ENCODE data around the gene CRYGC. TPM values are rescaled to one million over a fixed set of nuclear protein-coding genes. Genes with fewer than 3 reads are reported as not detected.
"Not testable (repeated sequence)": the region's sequence is repeated elsewhere in the genome, so short reads cannot be mapped to it uniquely, and the experiment has no call there.

CRYGC gene
- total RNA-seq, 1 experiment from 2014 or later: not detected

DNA sequence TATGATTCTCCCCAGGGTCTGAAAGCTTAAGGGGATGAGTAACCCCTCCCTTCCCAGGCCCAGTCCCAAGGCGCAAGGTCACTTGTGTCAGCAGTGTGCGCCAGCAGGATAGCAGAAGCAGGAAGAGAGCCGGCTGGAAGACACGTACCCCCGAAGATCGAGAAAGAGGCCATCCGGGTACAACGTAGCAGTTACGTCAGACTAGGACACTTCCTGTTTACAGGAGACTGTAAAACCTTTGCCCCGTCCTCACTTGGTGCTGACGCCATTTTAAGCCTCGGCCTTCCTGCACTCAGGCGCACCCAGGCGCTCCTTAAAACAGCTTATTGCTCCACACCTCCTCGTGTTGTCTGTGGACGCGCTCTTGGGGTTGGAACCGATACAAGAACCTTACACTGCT is 9.8 kb upstream of the CRYGC start:
- no peaks in the 10 kb centered on the region for H3K9me2 ChIP-seq (ENCODE audit: insufficient read depth)
- H4K20me1 ChIP-seq (ENCODE audit: insufficient read depth): no peaks in the 10 kb centered on the region
- no peaks in the 10 kb centered on the region for H3F3A ChIP-seq (ENCODE audit: insufficient read depth, low read depth)
- intact Hi-C loops (cut with micrococcal nuclease; ENCODE audit: unreplicated experiment): no loop called here
- H3K4me3 ChIP-seq: no peak overlapping the region
- no peaks in the 10 kb centered on the region for H3K9me3 ChIP-seq (ENCODE audit: insufficient read depth, low read depth)
- H3K36me3 ChIP-seq (ENCODE audit: low read depth): no peaks in the 10 kb centered on the region
- TF ChIP-seq, protein P1, sequence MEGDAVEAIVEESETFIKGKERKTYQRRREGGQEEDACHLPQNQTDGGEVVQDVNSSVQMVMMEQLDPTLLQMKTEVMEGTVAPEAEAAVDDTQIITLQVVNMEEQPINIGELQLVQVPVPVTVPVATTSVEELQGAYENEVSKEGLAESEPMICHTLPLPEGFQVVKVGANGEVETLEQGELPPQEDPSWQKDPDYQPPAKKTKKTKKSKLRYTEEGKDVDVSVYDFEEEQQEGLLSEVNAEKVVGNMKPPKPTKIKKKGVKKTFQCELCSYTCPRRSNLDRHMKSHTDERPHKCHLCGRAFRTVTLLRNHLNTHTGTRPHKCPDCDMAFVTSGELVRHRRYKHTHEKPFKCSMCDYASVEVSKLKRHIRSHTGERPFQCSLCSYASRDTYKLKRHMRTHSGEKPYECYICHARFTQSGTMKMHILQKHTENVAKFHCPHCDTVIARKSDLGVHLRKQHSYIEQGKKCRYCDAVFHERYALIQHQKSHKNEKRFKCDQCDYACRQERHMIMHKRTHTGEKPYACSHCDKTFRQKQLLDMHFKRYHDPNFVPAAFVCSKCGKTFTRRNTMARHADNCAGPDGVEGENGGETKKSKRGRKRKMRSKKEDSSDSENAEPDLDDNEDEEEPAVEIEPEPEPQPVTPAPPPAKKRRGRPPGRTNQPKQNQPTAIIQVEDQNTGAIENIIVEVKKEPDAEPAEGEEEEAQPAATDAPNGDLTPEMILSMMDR (conservative IDR thresholded peaks at IDR 0.05): no peak
- TF ChIP-seq EZH2 (IDR thresholded peaks at IDR 0.05; ENCODE audit: low read depth): no peak
- H2AFZ ChIP-seq: no peak overlapping the region
- ChIA-PET POLR2A (ENCODE audit: unreplicated experiment) (interaction anchor here (0.6 kb wide), 1 partner anchor 18 kb away, joined by 6 read pairs; no protein-coding TSS in a partner anchor), CTCF (no interaction called here)
- H3K4me1 ChIP-seq (replicated peaks; ENCODE audit: insufficient read depth): no peaks in the 10 kb centered on the region
- H3K79me2 ChIP-seq (ENCODE audit: low read depth): no peaks in the 10 kb centered on the region
- no peak overlapping the region for H3K4me2 ChIP-seq
- no TSS peak for BruUV-seq (replicated peaks)
- no peaks in the 10 kb centered on the region for H3K27me3 ChIP-seq (ENCODE audit: insufficient read depth, low read depth)
- DNase-seq: no peak
- no peak overlapping the region for H3K27ac ChIP-seq

DNA sequence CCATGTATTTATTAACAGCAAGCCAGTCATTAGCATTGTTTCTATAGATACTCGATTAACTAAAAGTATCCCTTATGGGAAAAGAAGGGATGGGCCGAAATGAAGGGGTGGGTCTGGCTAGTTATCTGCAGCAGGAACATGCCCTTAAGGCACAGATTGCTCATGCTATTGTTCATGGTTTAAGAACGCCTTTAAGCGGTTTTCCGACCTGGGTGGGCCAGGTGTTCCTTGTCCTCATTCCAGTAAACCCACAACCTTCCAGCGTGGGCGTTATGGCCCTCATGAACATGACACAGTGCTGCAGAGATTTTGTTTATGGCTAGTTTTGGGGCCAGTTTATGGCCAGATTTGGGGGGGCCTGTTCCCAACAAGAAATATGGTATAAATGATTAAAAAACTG is 8.7 kb upstream of the CRYGC start:
- H3F3A ChIP-seq (ENCODE audit: insufficient read depth, low read depth); H3K4me2 ChIP-seq; H3K36me3 ChIP-seq (ENCODE audit: low read depth); H3K27ac ChIP-seq; H3K4me1 ChIP-seq (replicated peaks; ENCODE audit: insufficient read depth); intact Hi-C loops (cut with micrococcal nuclease; ENCODE audit: unreplicated experiment); H3K9me3 ChIP-seq (ENCODE audit: insufficient read depth, low read depth); H3K79me2 ChIP-seq (ENCODE audit: low read depth); BruUV-seq (replicated peaks); CTCF ChIA-PET; H3K4me3 ChIP-seq; H3K9me2 ChIP-seq (ENCODE audit: insufficient read depth); POLR2A ChIA-PET (ENCODE audit: unreplicated experiment); H4K20me1 ChIP-seq (ENCODE audit: insufficient read depth); H2AFZ ChIP-seq; H3K27me3 ChIP-seq (ENCODE audit: insufficient read depth, low read depth): not testable (repeated sequence)
- DNase-seq: peak in 1 of 2 experiments; percentile 37

DNA sequence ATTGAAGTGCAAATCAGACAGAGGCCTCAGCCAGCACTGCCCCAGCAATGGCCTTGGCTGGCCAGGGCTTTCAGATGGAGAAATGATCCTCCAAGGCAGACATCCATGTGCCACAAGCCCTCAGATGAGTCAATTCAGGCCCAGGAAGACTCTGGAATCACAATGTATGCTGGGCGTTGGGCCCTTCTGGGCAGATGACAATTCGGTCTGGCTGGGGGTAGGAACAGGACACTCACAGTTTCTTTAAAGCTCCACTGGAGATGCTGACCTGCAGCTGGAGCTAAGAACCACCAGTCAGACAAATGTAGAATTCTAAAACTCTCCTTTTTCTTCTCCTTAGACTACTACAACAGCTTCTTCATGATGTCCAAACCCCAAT is 7.1 kb upstream of the CRYGC start:
- H3K79me2 ChIP-seq (ENCODE audit: low read depth): no peaks in the 10 kb centered on the region
- H3K9me3 ChIP-seq (ENCODE audit: insufficient read depth, low read depth): no peaks in the 10 kb centered on the region
- DNase-seq: no peak
- H3F3A ChIP-seq (ENCODE audit: insufficient read depth, low read depth): no peaks in the 10 kb centered on the region
- no TSS peak for BruUV-seq (replicated peaks)
- H3K4me3 ChIP-seq: no peak overlapping the region
- no peaks in the 10 kb centered on the region for H3K36me3 ChIP-seq (ENCODE audit: low read depth)
- no peak overlapping the region for H2AFZ ChIP-seq
- TF ChIP-seq, protein P1 (conservative IDR thresholded peaks at IDR 0.05): no peak
- no peak for TF ChIP-seq EZH2 (IDR thresholded peaks at IDR 0.05; ENCODE audit: low read depth)
- H3K27me3 ChIP-seq (ENCODE audit: insufficient read depth, low read depth): no peaks in the 10 kb centered on the region
- no peaks in the 10 kb centered on the region for H3K4me1 ChIP-seq (replicated peaks; ENCODE audit: insufficient read depth)
- no peak overlapping the region for H3K27ac ChIP-seq
- H3K9me2 ChIP-seq (ENCODE audit: insufficient read depth): no peaks in the 10 kb centered on the region
- no peak overlapping the region for H3K4me2 ChIP-seq
- ChIA-PET CTCF (no interaction called here), POLR2A (ENCODE audit: unreplicated experiment) (no interaction called here)
- intact Hi-C loops (cut with micrococcal nuclease; ENCODE audit: unreplicated experiment): no loop called here
- H4K20me1 ChIP-seq (ENCODE audit: insufficient read depth): no peaks in the 10 kb centered on the region

Measured in PC-9 (cell line).